HG02885 (cell line): ENCODE data around the gene DOHH.

Source experiments
- ATAC-seq: cut with Tn5 transposase; IDR thresholded peaks from one replicate; pipeline ENCODE4 v1.9.1; 2021; ENCODE audit warnings: mild to moderate bottlenecking; ENCODE audit not compliant: unreplicated experiment, poor library complexity

The DOHH gene

DNA sequence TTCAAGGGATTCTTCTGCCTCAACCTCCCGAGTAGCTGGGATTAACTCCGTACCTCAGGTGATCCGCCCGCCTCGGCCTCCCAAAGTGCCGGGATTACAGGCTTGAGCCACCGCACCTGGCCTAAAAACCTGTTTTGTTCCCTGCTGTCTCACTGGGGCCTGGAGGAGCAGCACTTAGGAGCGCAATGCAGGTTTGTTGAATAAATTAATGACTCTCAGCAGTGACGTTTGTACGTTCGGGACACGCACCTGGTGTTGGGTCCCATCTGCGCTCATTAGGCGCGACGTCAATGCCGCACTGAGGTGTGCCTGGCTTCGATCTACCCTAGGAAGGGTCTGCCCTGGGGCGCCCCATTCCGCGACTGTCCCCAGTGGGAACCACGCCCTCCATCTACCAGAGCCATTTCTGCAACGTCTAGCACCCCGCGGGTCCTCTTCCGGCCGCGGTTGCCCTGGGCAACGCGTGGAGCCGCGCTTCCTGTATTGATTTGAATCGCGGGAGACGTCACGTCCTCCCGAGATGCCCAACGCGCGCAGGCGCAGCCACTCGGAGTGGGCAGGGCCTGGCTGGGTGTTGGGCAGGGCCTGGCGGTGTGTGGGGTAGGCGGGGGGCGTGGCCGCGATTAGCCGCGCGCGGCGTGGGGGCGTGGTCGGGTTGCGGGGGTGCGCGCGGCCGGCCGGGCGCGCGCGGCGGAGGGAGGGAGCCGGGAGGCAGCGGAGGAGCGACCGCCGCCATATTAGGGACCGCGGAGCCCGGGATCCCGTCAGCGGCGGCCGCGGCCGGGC is 5.3 kb upstream of the DOHH start, which contains the start of gene FZR1:
TSS of gene FZR1 (plus strand) at position 714 of the 786 bp plus-strand sequence. CDS start 16,679 bp downstream, outside the sequence.
- ATAC-seq, result peak; percentile 90

DNA sequence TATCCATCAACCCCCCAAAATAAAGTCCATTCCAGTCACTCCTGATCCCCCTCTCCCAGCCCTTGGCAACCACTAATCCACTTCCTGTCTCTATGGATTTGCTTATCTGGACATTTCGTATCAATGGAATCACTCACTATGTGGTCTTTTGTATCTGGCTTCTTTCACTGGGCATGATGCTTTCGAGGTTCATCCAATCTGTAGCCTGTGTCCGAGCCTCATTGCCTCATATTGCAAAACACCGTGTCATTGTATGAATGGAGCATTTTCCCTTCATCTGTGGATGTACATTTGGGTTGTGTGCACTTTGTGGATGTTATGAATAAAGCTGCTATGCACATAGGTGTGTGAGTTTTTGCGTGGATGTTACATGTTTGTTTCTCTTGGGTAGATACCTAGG is 4.3 kb upstream of the DOHH start:
- no peak for ATAC-seq

DNA sequence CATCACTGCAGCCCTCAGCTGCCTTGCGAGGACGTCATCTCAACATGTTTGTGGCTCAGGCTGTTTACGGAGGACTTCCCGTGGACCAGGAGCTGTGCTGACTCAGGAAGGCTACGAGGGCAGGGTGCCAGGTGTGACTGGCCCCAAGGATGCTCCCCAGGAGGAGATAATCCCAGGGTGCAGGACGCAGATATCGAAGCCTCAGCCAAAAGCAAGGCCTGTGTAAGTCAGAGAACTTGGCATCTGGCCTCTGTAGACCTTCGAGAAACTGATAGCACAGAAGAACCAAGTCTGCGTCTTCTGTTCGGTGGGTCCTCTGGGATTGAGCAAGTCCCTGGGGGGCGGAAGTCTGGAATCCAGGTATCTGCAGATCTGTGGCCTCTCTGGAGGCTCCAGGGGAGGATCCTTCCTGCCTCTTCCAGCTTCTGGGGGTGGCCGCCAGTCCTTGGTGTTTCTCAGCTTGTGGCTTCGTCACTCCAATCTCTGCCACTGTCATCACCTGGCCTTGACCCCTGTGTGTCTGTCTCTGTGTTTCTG is 2.6 kb upstream of the DOHH start:
- no peak for ATAC-seq

DNA sequence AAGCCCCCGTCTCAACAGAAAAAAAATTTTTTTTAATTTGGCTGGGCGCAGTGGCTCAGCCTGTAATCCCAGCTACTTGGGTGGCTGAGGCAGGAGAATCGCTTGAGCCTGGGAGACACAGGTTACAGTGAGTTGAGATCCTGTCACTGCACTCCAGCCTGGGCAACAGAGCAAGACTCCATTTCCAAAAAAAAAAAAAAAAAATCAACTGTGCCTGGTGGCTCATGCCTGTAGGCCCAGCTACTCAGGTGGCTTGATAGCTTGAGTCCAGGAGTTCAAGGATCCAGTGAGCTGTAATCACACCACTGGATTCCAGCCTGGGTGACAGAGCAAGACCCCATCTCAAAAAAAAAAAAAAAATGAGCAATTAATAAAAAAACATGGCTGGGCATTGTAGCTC is 1.3 kb upstream of the DOHH start:
- ATAC-seq, result no peak

- peak; percentile 5 for ATAC-seq
These were observed 591 bp downstream of the DOHH start for GRCh38 chr19:3499738-3500428.

DNA sequence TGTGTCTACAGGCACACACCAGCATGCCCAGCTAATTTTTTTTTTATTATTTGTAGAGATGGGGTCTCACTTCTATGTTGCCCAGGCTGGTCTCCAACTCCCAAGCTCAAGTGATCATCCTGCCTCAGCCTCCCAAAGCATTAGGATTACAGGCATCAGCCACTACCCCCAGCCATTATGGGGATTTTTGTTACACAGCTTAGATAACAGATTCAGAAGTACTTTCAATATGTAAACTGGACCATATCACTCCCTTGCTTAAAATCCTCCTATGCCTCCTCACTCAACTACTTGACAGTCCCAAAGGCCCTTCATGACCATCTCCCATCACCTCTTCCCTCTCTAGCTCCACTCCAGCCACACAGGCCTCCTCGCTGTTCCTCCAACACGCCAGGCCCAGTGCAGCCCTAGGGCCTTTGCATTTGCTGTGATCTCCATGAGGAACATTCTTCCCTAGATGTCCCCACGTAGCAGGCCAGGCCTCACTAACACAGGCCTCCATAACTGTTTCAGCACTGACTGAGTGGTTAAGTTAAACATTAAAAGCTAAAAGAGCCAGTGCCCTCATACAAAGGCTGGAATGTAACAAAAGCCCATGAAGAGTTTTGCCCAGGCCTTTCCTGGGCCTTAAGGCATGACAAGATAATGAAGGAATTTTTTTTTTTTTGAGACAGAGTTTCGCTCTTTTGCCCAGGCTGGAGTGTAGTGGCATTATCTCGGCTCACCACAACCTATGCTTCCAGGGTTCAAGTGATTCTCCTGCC is 2.5 kb downstream of the DOHH start:
- no peak for ATAC-seq

DNA sequence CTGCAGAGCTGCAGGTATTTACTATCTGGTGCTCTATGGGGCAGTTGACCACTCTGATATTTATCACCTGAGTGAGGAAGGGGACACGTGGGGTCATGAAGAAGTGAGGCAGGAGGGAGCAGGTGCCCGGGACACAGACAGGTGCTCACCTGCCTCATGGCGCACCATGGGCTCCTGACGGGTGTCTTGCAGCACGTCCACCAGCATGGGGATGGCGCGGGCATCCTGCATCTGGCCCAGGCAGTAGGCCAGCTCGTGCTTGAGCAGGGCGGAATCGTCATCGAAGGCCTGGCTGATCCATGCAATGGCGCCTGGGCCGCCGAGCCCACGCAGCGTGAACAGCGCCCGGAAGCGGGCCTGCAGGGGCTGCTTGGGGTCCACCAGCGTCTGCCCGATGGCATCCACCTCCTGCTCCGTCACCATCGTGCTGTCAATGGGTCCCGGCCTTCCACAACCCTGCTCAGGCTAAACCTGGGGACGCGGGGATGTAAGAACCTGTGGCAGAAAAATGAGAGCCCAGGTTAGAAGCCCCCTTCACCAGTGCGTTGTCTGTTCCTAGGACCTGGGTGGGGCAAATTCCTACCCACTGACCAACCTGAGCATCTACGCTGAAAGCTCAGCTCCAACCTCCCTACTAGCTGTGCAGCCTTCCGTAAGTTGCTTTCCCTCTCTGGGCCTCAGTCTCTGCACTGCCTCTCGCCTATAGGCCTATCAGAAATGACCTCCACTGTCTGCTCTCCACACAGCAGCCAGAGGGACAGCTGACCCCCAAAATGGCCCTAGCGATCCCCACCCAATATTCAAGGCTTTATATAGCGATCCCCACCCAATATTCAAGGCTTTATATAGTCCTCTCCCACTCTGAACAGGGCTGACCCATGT is 3.8 kb downstream of the DOHH start:
- no peak for ATAC-seq

DNA sequence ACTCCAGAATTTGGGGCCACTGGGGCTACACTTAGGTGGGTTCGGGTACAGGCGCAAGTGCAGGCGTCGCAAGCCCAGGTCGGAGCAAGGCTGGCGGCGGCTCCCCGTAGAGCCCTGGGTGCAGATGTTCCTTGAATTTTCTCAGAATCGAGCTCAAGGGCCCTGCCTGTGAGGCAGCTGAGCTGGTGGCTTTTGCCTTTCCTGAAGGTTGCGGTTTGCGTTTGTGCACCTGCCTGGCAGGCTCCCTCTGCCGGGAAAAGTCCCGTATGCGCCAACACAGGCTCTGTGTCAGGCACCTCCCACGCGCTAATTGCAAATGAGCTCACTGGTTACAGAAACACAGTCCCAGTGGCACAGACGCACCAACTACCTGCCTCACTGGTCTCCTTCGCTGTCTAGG is 5.9 kb downstream of the DOHH start:
- no peak for ATAC-seq

DNA sequence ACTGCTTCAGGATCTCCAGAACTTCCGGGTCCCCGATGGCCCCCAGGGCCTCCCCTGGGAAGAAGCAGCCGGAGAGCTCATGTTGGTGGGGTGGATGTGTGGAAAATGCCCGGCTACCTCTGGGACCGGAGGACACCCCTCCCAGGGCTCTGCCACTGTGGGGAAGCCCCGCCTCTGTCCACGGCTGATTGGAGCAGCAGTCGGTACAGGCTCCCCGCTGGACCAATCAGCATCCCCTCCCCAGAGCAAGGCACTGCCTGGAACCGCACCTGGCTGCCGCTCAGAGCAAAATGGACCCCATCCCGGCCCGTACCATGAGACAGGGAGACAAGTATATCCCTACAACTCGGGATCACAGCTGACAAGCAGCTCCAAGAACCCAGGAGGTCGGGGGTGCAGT is 6.4 kb downstream of the DOHH start:
- ATAC-seq, result no peak

DNA sequence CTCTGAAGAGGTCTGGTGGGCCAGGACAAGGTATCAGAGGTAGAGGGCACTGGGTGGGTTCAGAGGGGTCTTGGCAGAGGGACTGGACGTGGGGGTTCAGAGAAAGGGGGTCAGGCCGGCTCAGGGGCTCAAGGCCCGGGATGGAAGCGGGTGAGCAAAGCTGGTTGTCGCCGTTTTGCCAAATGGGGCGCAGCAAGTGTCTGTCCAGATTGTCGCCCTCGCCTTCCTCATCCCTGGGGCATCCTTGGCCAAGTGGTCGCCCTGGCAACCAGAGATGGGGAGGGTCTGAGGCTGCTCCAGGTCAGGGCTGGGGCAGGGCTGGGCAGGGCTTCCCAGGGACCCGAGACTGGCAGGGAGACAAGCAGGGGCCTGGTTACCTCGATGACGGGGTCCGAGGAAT is 6.8 kb downstream of the DOHH start:
- ATAC-seq, result no peak

DNA sequence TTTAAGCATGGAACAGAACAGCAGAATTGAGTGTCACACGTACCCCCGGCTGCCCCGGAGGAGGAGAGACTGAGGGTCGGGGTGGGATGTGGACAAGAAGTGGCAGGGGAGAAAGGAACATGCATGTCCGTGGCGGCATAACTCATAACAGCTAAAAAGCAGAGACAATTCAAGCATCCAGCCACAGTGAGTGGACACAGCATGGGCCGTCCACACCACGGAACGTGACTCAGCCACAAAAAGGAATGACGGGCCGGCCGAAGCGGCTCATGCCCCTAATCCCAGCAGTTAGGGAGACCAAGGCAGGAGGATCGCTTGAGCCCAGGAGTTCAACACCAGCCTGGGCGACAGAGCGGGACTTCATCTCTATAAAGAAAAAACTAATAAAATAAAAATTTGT is 7.6 kb downstream of the DOHH start:
- ATAC-seq, result no peak

- ATAC-seq, result no peak
These were observed 8.2 kb downstream of the DOHH start for GRCh38 chr19:3492131-3492839.

- ATAC-seq, result no peak
These were observed 8.9 kb downstream of the DOHH start for GRCh38 chr19:3491396-3492119.

DNA sequence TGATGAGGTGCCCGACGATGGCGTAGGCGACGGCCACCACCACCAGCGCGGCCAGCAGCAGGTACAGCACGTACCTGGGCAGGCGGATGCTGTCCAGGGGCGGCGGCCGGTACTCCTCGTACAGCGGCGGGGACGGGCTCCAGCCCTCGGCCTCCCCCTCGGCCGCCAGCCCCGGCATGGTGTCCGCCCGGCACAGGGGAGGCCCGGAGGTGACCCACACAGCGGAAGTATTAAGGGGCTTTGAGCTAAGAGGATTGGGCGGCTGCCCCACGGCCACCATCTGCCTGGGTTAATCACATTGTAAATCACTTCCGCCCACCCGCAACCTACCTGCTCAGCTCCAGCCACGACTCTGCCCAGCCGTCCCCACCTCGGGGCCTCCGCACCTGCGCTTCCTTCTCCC is 17.2 kb downstream of the DOHH start, which contains the start of gene SMIM44:
TSS of gene SMIM44 (minus strand) at position 216 of the 403 bp plus-strand sequence. CDS start at position 178, 38 bp downstream.
- no peak for ATAC-seq

- no peak for ATAC-seq
These were observed 17.8 kb downstream of the DOHH start for GRCh38 chr19:3482507-3483225.

DNA sequence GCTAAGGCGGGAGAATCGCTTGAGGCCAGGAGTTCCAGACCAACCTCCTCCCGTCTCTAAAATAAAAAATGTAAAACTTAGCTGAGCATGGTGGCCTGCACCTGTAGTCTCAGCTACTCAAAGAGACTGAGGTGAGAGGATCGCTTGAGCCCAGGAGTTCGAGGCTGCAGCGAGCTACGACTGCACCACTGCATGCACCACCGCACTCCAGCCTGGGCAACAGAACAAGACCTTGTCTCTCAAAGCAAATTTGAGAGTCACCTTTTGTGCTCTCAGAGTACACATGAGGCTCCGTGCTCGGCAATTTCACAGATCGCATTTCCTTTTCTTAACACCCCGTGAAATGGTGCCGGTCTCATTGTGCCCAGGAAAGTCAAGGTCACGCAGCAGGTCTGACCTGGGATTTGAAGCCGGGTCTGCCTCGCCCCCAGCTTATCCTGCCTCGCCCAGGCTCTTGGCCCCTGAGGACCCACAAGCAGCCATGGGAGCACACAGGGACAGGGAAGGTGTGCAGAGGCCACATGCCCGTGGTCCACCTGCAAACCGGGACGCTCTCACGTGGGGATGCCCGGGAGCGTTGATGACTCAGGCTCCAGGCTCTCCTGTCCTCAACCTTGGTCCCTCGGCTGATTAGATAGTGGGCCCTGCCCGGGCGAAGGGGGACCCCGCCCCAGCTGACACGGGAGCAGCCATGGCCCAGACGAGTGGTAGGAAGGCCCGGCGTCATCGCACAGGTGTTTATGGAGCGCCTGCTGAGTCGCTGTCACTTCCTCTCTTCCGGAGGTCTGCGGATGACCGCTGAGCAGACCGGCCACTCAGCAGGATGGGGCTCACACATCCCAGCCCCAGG is 19.0 kb downstream of the DOHH start:
- ATAC-seq, result no peak
